Measurements from ENCODE around the gene PARD6G. TPM values are rescaled to one million over a fixed set of nuclear protein-coding genes. Genes with fewer than 3 reads are reported as not detected.
A peak's percentile ranks its signal among the peaks of the same experiment; 100 is the strongest.
"Not testable (repeated sequence)": the region's sequence is repeated elsewhere in the genome, so short reads cannot be mapped to it uniquely, and the experiment has no call there.

PARD6G gene
- total RNA-seq = 2.1 and 3.1 TPM in 2 replicates
- 1.0 and 1.2 TPM in 2 replicates for polyA plus RNA-seq
- polyA plus RNA-seq (2012) = 1.6 and 2.9 TPM in 2 replicates
- polyA minus RNA-seq (ENCODE audit: low replicate concordance) = 2.4 and 2.6 TPM in 2 replicates

- Histone ChIP-seq H3K79me2 (ENCODE audit: control insufficient read depth, insufficient read depth, low read length) (no peaks in the 10 kb centered on the region), H3K36me3 (ENCODE audit: control insufficient read depth, insufficient read depth, low read length) (no peaks in the 10 kb centered on the region), H2AFZ (ENCODE audit: low read length) (peak within 1 kb of the TSS; percentile 64), H3K27me3 (ENCODE audit: control insufficient read depth, insufficient read depth, low read length) (peaks cover 14% of the 10 kb centered on the region), H3K9ac (ENCODE audit: insufficient read depth, low read length) (peak within 1 kb of the TSS; percentile 37), H4K20me1 (ENCODE audit: control insufficient read depth, extremely low read depth, insufficient read depth, low read length) (no peaks in the 10 kb centered on the region), H3K27ac (ENCODE audit: insufficient read depth, low read length) (no peak within 1 kb of the TSS), H3K4me3 (replicated peaks in 1 of 4; ENCODE audit: control extremely low read depth in 1 of 4, insufficient read depth in 1 of 4, low read depth in 3 of 4, low read length in 4 of 4) (peak within 1 kb of the TSS; percentile 52 to 64 (median 55)), H3K4me1 (ENCODE audit: control insufficient read depth, extremely low read depth, insufficient read depth, low read length) (no peaks in the 10 kb centered on the region), H3K9me3 (ENCODE audit: control insufficient read depth, insufficient read depth, low read depth, low read length) (no peaks in the 10 kb centered on the region), H3K4me2 (ENCODE audit: extremely low read depth, insufficient read depth, low read length) (peak within 1 kb of the TSS; percentile 93)
- DNase-seq (ENCODE audit: low read depth in 2 of 2) = peak; percentile 64 to 66
- TF ChIP-seq EZH2 (IDR thresholded peaks at IDR 0.05; ENCODE audit: low read length, missing control alignments) = no peak
- peak in 1 of 2 donors; percentile 34 for TF ChIP-seq CTCF (conservative IDR thresholded peaks at IDR 0.05 in 1 of 2, IDR thresholded peaks at IDR 0.05 in 1 of 2; ENCODE audit: low read depth in 1 of 2, low read length in 2 of 2)
These were observed at the start of gene PARD6G for GRCh38 chr18:80247393-80247841. PARD6G (minus strand) TSS chr18:80247514; CDS start chr18:80247348, 166 bp downstream.

- not testable (repeated sequence) for DNase-seq (ENCODE audit: low read depth in 2 of 2); H3K27me3 ChIP-seq (ENCODE audit: control insufficient read depth, insufficient read depth, low read length); H3K4me3 ChIP-seq (replicated peaks in 1 of 4; ENCODE audit: control extremely low read depth in 1 of 4, insufficient read depth in 1 of 4, low read depth in 3 of 4, low read length in 4 of 4); H3K27ac ChIP-seq (ENCODE audit: insufficient read depth, low read length); H3K9me3 ChIP-seq (ENCODE audit: control insufficient read depth, insufficient read depth, low read depth, low read length); H3K4me1 ChIP-seq (ENCODE audit: control insufficient read depth, extremely low read depth, insufficient read depth, low read length); H3K36me3 ChIP-seq (ENCODE audit: control insufficient read depth, insufficient read depth, low read length); H3K4me2 ChIP-seq (ENCODE audit: extremely low read depth, insufficient read depth, low read length); H3K79me2 ChIP-seq (ENCODE audit: control insufficient read depth, insufficient read depth, low read length); H4K20me1 ChIP-seq (ENCODE audit: control insufficient read depth, extremely low read depth, insufficient read depth, low read length); H3K9ac ChIP-seq (ENCODE audit: insufficient read depth, low read length); H2AFZ ChIP-seq (ENCODE audit: low read length)
- TF ChIP-seq CTCF (conservative IDR thresholded peaks at IDR 0.05 in 1 of 2, IDR thresholded peaks at IDR 0.05 in 1 of 2; ENCODE audit: low read depth in 1 of 2, low read length in 2 of 2) = peak; percentile 33 to 50
These were observed 15.1 kb upstream of the PARD6G start for GRCh38 chr18:80262241-80263033.

- Histone ChIP-seq H3K9ac (ENCODE audit: insufficient read depth, low read length) (no peak overlapping the region), H4K20me1 (ENCODE audit: control insufficient read depth, extremely low read depth, insufficient read depth, low read length) (no peaks in the 10 kb centered on the region), H3K9me3 (ENCODE audit: control insufficient read depth, insufficient read depth, low read depth, low read length) (no peaks in the 10 kb centered on the region), H3K27me3 (ENCODE audit: control insufficient read depth, insufficient read depth, low read length) (no peaks in the 10 kb centered on the region), H2AFZ (ENCODE audit: low read length) (no peak overlapping the region), H3K4me3 (replicated peaks in 1 of 4; ENCODE audit: control extremely low read depth in 1 of 4, insufficient read depth in 1 of 4, low read depth in 3 of 4, low read length in 4 of 4) (no peak overlapping the region), H3K27ac (ENCODE audit: insufficient read depth, low read length) (no peak overlapping the region), H3K4me1 (ENCODE audit: control insufficient read depth, extremely low read depth, insufficient read depth, low read length) (no peaks in the 10 kb centered on the region), H3K36me3 (ENCODE audit: control insufficient read depth, insufficient read depth, low read length) (no peaks in the 10 kb centered on the region), H3K4me2 (ENCODE audit: extremely low read depth, insufficient read depth, low read length) (no peak overlapping the region), H3K79me2 (ENCODE audit: control insufficient read depth, insufficient read depth, low read length) (no peaks in the 10 kb centered on the region)
- DNase-seq (ENCODE audit: low read depth in 2 of 2) = no peak
- TF ChIP-seq CTCF (conservative IDR thresholded peaks at IDR 0.05 in 1 of 2, IDR thresholded peaks at IDR 0.05 in 1 of 2; ENCODE audit: low read depth in 1 of 2, low read length in 2 of 2) = no peak
- TF ChIP-seq EZH2 (IDR thresholded peaks at IDR 0.05; ENCODE audit: low read length, missing control alignments) = no peak
These were observed 12.3 kb upstream of the PARD6G start for GRCh38 chr18:80259610-80260009.

Measured in fibroblast of lung (primary cell).